SK-N-SH treated with all-trans-retinoic acid at 6 μM for 48 hours (cell line): ENCODE results near the gene RASAL2.

Experiments
- TCF4 ChIP-seq: fragments of 250-450 bp; sonication (Bioruptor Pico); IDR thresholded peaks from 2 replicates; pipeline ENCODE4 v1.8.0; 2021; ENCODE audit warnings: mild to moderate bottlenecking, moderate library complexity, borderline replicate concordance
- TOX ChIP-seq: fragments of 250-450 bp; sonication (Bioruptor Pico); IDR thresholded peaks from 2 replicates; pipeline ENCODE4 v1.8.0; 2021; ENCODE audit warnings: mild to moderate bottlenecking, moderate library complexity, borderline replicate concordance
- ZFP30 ChIP-seq: fragments of 450-650 bp; formaldehyde crosslinking; IDR thresholded peaks from 2 replicates; pipeline ENCODE4 v1.5.0; 2022; ENCODE audit warnings: mild to moderate bottlenecking, moderate library complexity
- ZNF8 ChIP-seq: fragments of 450-650 bp; formaldehyde crosslinking; IDR thresholded peaks from 2 replicates; pipeline ENCODE4 v1.5.0; 2020; ENCODE audit warnings: mild to moderate bottlenecking, moderate library complexity

DNA sequence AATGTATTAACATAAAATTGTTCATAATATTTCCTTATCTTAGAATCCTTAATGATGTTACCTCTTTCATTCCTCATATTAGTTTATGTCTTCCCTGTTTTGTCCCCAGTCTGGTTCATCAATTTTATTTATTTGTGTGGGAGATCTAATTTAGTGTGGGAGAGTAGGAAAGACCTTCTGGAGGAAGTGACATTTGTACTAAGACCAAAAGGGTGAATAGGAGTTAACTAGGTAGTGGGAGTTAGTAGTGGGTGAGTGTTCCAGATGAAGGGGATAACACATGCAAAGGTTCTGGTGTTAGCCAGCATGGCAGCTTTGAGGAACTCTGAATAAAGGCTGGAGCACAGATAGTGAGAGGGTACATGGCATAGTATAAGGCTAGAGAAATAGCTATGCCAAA, 21.4 kb downstream of the RASAL2 start:
- TF ChIP-seq ZFP30 (CRISPR knock-in tag) (no peak), ZNF8 (CRISPR knock-in tag) (no peak), TCF4 (CRISPR knock-in tag) (no peak), TOX (CRISPR knock-in tag) (no peak)
